Measurements from ENCODE around the gene OR6C68.

OR6C68 gene

GRCh38 chr12:55499231-55499630 is 7.1 kb downstream of the OR6C68 start:
- no peak for TF ChIP-seq CTCF (IDR thresholded peaks at IDR 0.05; ENCODE audit: low read depth, low read length)
- Histone ChIP-seq H3K36me3 (no peaks in the 10 kb centered on the region), H3K4me3 (ENCODE audit: low read depth, low read length) (no peak overlapping the region), H3K27ac (no peak overlapping the region), H3K9me3 (ENCODE audit: severe bottlenecking) (no peaks in the 10 kb centered on the region), H3K27me3 (ENCODE audit: insufficient read depth, low read depth, severe bottlenecking) (peaks cover 15% of the 10 kb centered on the region)
- no peak for DNase-seq

- Histone ChIP-seq H3K36me3 (no peaks in the 10 kb centered on the region), H3K9me3 (ENCODE audit: severe bottlenecking) (peaks cover under 1% of the 10 kb centered on the region), H3K4me3 (ENCODE audit: low read depth, low read length) (no peak overlapping the region), H3K27me3 (ENCODE audit: insufficient read depth, low read depth, severe bottlenecking) (peaks cover 15% of the 10 kb centered on the region), H3K27ac (no peak overlapping the region)
- no peak for DNase-seq
- no peak for TF ChIP-seq CTCF (IDR thresholded peaks at IDR 0.05; ENCODE audit: low read depth, low read length)
Measured at GRCh38 chr12:55499810-55500252, 7.7 kb downstream of the OR6C68 start.

- no peak for DNase-seq
- no peak overlapping the region for H3K27ac ChIP-seq
- TF ChIP-seq CTCF (IDR thresholded peaks at IDR 0.05; ENCODE audit: low read depth, low read length), result no peak
- no peaks in the 10 kb centered on the region for H3K36me3 ChIP-seq
- H3K27me3 ChIP-seq (ENCODE audit: insufficient read depth, low read depth, severe bottlenecking), result peaks cover 4% of the 10 kb centered on the region
- H3K9me3 ChIP-seq (ENCODE audit: severe bottlenecking), result peaks cover 8% of the 10 kb centered on the region
- no peak overlapping the region for H3K4me3 ChIP-seq (ENCODE audit: low read depth, low read length)
Measured at GRCh38 chr12:55501601-55502000, 9.4 kb downstream of the OR6C68 start.

- H3K4me3 ChIP-seq (ENCODE audit: low read depth, low read length), result no peak overlapping the region
- H3K27ac ChIP-seq, result no peak overlapping the region
- peaks cover 31% of the 10 kb centered on the region for H3K27me3 ChIP-seq (ENCODE audit: insufficient read depth, low read depth, severe bottlenecking)
- TF ChIP-seq CTCF (IDR thresholded peaks at IDR 0.05; ENCODE audit: low read depth, low read length), result 0 out of 2 replicates have a peak, but pooled peaks have one; percentile 2
- no peaks in the 10 kb centered on the region for H3K36me3 ChIP-seq
- no peak for DNase-seq
- no peaks in the 10 kb centered on the region for H3K9me3 ChIP-seq (ENCODE audit: severe bottlenecking)
Measured at GRCh38 chr12:55515696-55516095, 23.5 kb downstream of the OR6C68 start.

GRCh38 chr12:55516391-55516790 is 24.2 kb downstream of the OR6C68 start:
- no peak overlapping the region for H3K27ac ChIP-seq
- H3K36me3 ChIP-seq, result no peaks in the 10 kb centered on the region
- peaks cover 26% of the 10 kb centered on the region for H3K27me3 ChIP-seq (ENCODE audit: insufficient read depth, low read depth, severe bottlenecking)
- TF ChIP-seq CTCF (IDR thresholded peaks at IDR 0.05; ENCODE audit: low read depth, low read length), result no peak
- no peaks in the 10 kb centered on the region for H3K9me3 ChIP-seq (ENCODE audit: severe bottlenecking)
- no peak for DNase-seq
- no peak overlapping the region for H3K4me3 ChIP-seq (ENCODE audit: low read depth, low read length)
